NT2/D1 (cell line): Measurements from ENCODE around the gene PKNOX2.
A peak's percentile ranks its signal among the peaks of the same experiment; 100 is the strongest.

Experiments
- DNase-seq: peaks from one replicate; pipeline ENCODE4 v3.0.0-alpha.2; 2011; ENCODE audit warnings: low read depth, low spot score
- H3K27me3 ChIP-seq: 2 replicates; pipeline ENCODE4 v1.6.0; 2011; ENCODE audit warnings: mild to moderate bottlenecking; ENCODE audit not compliant: insufficient read length, insufficient read depth
- H3K36me3 ChIP-seq: 2 replicates; pipeline ENCODE4 v1.6.1; 2011; ENCODE audit warnings: mild to moderate bottlenecking, low read length, mixed read lengths; ENCODE audit not compliant: insufficient read depth, insufficient read length
- H3K4me1 ChIP-seq: 2 replicates; pipeline ENCODE4 v1.5.1; 2011; ENCODE audit not compliant: insufficient read depth, insufficient read length
- H3K4me3 ChIP-seq: 2 replicates; pipeline ENCODE4 v1.5.1; 2011; ENCODE audit warnings: low read depth; ENCODE audit not compliant: insufficient read length
- H3K9ac ChIP-seq: 2 replicates; pipeline ENCODE4 v1.6.0; 2011; ENCODE audit warnings: low read depth; ENCODE audit not compliant: insufficient read length
- H3K9me3 ChIP-seq: 2 replicates; pipeline ENCODE4 v1.5.1; 2011; ENCODE audit warnings: mild to moderate bottlenecking, low read length; ENCODE audit not compliant: insufficient read depth
- SUZ12 ChIP-seq: IDR thresholded peaks from 2 replicates; pipeline ENCODE4 v1.6.1; 2011; ENCODE audit not compliant: insufficient read length, insufficient read depth; ENCODE audit errors: extremely low read depth
- YY1 ChIP-seq: IDR thresholded peaks from 2 replicates; pipeline ENCODE4 v1.6.1; 2011; ENCODE audit not compliant: insufficient read length, insufficient read depth
- ZNF274 ChIP-seq: IDR thresholded peaks from 2 replicates; pipeline ENCODE4 v1.6.1; 2011; ENCODE audit warnings: mild to moderate bottlenecking, low read depth, low read length

PKNOX2 gene

DNA sequence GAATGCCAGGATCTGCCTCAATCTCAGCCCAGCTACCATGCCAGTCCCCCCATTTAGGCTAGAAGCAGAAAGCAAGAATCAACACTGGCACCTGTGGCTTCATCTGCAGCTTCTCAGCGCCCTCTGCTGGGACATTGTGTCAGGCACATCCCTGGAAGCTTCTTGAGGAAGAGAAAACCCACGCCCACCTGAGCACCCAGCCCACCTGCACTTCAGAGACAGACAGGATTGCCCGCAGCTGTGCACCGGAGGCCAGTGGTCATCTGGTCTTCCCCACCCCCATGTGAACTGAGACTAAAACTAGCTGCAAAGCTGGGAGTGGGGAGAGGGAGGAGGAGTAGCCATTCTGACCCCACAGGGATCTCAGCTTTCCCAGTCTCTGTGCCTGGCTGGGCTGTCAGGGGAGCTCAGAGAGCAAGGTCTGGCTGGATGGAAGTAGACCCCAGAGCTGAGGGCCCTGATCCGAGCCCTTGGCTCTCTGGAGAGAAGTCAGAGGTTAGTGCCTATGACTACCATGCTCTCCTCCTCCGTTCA is 264.7 kb downstream of the PKNOX2 start:
- Histone ChIP-seq H3K4me3 (no peak overlapping the region), H3K9ac (peak overlapping the region; percentile 22), H3K9me3 (no peaks in the 10 kb centered on the region), H3K4me1 (no peaks in the 10 kb centered on the region), H3K36me3 (peaks cover 7% of the 10 kb centered on the region), H3K27me3 (no peaks in the 10 kb centered on the region)
- DNase-seq: peak; percentile 75
- no peak for TF ChIP-seq SUZ12
- no peak for TF ChIP-seq ZNF274
- TF ChIP-seq YY1: no peak

DNA sequence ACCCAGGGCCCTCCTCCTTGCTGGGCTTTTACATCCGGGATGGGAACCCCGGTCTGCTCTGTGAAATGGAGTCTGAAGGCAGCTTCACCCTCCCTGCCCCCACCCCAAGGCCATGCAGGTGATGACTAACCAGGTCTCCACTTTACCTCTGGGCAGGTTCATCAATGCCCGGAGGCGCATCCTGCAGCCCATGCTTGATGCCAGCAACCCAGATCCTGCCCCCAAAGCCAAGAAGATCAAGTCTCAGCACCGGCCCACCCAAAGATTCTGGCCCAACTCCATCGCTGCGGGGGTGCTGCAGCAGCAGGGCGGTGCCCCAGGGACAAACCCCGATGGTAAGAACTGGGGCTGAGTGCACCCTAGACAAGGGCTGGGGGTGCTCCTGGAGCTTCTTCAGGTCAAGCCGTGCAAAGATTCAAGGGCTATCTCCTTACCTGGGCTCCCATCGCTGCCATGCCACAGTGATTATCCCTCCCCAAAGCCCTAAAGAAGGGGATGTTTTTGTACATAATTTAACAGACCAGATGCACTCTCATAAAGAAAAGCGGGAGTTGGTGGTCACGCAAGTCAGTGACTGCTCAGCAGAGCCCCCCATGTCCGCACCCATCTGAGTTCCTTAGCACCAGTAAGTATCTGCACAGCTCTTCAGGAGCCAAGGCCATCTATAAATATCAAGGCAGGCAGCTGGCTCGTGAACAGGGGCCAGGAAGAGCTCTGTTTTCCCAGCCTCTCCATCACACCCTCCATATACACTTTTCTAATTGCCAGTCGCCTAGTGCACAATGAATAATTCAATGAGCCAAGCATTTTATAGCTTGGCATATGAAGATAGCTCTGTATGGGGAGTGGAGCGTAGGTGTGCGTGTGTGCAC is 265.5 kb downstream of the PKNOX2 start:
- H3K9ac ChIP-seq: no peak overlapping the region
- H3K4me1 ChIP-seq: no peaks in the 10 kb centered on the region
- DNase-seq: no peak
- H3K36me3 ChIP-seq: peaks cover 7% of the 10 kb centered on the region
- TF ChIP-seq ZNF274 (no peak), YY1 (no peak), SUZ12 (no peak)
- no peaks in the 10 kb centered on the region for H3K27me3 ChIP-seq
- H3K9me3 ChIP-seq: no peaks in the 10 kb centered on the region
- H3K4me3 ChIP-seq: no peak overlapping the region

DNA sequence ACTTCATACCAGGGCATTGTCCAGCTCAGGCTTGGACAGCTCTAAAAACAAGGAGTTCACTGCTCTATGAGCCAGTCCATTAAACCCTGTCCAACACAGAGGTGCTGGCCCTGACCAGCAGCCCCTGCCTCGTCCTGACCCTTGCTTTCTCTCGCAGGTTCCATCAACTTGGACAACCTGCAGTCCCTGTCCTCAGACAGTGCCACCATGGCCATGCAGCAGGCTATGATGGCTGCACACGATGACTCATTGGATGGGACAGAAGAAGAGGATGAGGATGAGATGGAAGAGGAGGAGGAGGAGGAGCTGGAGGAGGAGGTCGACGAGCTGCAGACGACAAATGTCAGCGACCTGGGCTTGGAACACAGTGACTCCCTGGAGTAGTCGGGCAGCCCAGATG is 266.5 kb downstream of the PKNOX2 start:
- Histone ChIP-seq H3K9me3 (no peaks in the 10 kb centered on the region), H3K4me1 (no peaks in the 10 kb centered on the region), H3K36me3 (peaks cover 7% of the 10 kb centered on the region), H3K27me3 (no peaks in the 10 kb centered on the region), H3K4me3 (no peak overlapping the region), H3K9ac (no peak overlapping the region)
- no peak for TF ChIP-seq ZNF274
- DNase-seq: no peak

DNA sequence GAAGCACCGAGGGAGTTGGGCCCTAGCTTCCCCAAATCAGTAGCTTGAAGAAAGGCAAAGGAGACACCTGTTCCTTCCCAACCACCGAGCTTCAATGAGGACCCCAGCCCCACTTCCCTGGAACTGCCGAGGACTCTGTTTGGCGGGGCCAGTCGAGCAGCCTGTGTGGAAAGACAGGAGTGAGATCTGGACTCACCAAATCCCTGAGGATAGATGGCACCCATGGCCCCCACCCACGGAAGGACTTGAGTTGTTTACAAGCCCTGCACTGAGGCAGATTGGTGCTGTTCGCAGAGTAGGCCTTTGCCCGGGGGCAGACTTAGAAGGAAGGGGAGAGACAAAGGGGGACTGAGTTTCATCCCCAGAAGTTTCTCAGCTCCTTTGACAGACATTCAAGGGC is 266.9 kb downstream of the PKNOX2 start:
- H3K36me3 ChIP-seq: peaks cover 7% of the 10 kb centered on the region
- H3K9me3 ChIP-seq: no peaks in the 10 kb centered on the region
- H3K9ac ChIP-seq: no peak overlapping the region
- no peak for DNase-seq
- no peaks in the 10 kb centered on the region for H3K4me1 ChIP-seq
- TF ChIP-seq YY1: no peak
- H3K27me3 ChIP-seq: no peaks in the 10 kb centered on the region
- no peak overlapping the region for H3K4me3 ChIP-seq

DNA sequence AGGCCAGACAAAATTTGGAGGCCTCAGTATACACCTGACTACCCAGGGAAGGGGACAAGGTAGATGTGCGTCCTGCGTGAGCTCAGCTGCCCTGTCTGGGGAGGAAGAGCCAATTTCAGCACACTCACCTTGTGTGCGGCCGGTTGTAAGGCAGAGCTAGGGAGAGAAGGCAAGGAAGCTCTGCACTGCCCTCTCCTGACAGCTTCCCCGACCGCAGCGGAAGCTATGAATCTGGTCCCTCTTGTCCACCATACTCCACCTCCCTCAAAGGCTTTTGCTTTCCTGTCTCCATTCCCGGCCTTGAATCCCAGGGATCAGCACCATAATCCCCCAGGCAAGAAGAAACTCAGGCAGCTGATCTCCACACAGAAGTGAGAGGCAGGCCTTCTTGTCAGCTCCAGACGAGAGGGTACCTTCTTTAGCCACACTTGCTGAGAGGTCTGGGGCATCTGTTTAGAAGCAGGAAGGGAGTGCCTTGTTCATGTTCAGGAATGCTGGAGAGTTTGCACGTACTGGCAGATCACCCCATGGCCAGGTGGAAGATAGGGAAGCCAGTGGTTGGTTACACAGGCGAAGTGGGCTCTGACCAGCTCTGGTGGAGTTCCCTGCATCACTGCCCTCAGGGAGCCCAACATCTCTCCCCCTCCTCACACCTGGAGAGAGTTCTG is 269.0 kb downstream of the PKNOX2 start:
- no peak for TF ChIP-seq SUZ12
- TF ChIP-seq YY1: no peak
- TF ChIP-seq ZNF274: no peak
- no peak overlapping the region for H3K9ac ChIP-seq

DNA sequence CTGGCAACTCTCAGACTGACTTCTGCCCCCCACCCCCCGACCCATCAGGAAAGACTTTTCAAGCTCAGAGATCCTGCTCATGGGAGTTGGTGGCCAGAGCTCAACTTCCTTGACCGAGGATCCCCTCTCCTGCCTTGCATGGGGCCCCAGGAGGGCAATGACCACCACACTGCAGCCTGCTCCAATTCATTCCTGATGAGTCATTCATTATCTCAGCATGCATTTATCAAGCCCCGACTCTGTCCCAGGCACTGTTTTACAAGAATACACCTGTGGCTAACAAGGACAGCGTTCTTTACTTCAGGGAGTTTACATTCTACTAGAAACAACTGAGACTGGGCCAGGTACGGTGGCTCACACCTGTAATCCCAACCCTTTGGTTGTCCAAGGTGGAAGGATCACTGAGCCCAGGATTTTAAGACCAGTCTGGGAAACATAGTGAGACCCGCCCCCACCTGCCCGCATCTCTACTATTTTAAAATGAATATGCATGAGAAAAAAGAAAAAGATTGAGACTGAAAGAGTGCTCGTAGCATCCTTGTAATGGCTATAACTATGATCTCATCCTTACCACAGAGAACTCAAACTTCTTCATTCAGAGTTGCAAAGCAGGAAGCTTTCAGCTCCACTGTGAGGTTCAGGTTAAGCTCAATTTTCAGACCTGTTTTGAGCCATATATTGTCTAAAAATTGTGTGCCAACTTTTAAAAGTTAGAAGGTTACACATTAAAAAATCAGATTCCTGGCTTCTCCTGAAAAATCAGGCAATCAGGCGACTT is 271.1 kb downstream of the PKNOX2 start:
- H3K4me1 ChIP-seq: peaks cover 1% of the 10 kb centered on the region
- no peak for DNase-seq
- H3K9me3 ChIP-seq: no peaks in the 10 kb centered on the region
- H3K36me3 ChIP-seq: peaks cover 7% of the 10 kb centered on the region
- H3K9ac ChIP-seq: no peak overlapping the region
- H3K4me3 ChIP-seq: no peak overlapping the region
- no peak for TF ChIP-seq SUZ12
- no peak for TF ChIP-seq YY1
- TF ChIP-seq ZNF274: no peak
- no peaks in the 10 kb centered on the region for H3K27me3 ChIP-seq

More for the DNA sequence above, 269.0 kb downstream of the PKNOX2 start:
- peak; percentile 70 for DNase-seq
- H3K9me3 ChIP-seq: no peaks in the 10 kb centered on the region
- peaks cover 7% of the 10 kb centered on the region for H3K36me3 ChIP-seq
- H3K4me1 ChIP-seq: no peaks in the 10 kb centered on the region
- H3K4me3 ChIP-seq: no peak overlapping the region
- H3K27me3 ChIP-seq: no peaks in the 10 kb centered on the region
